Hindlimb muscle (tissue), 1 donor: Measurements from ENCODE around the gene VAMP1. TPM values are rescaled to one million over a fixed set of nuclear protein-coding genes. Genes with fewer than 3 reads are reported as not detected.

Source experiments
- DNase-seq: peaks from one replicate; pipeline ENCODE4 v3.0.0-alpha.2; 2013
- polyA plus RNA-seq: library from polyadenylated mRNA; unstranded; fragments of 120-200 nt; gene quantifications from one replicate; pipeline ENCODE4 v1.2.1, GENCODE V29; 2013; ENCODE audit not compliant: insufficient read length

The VAMP1 gene
- polyA plus RNA-seq, 1 donor: 11.9 TPM

DNA sequence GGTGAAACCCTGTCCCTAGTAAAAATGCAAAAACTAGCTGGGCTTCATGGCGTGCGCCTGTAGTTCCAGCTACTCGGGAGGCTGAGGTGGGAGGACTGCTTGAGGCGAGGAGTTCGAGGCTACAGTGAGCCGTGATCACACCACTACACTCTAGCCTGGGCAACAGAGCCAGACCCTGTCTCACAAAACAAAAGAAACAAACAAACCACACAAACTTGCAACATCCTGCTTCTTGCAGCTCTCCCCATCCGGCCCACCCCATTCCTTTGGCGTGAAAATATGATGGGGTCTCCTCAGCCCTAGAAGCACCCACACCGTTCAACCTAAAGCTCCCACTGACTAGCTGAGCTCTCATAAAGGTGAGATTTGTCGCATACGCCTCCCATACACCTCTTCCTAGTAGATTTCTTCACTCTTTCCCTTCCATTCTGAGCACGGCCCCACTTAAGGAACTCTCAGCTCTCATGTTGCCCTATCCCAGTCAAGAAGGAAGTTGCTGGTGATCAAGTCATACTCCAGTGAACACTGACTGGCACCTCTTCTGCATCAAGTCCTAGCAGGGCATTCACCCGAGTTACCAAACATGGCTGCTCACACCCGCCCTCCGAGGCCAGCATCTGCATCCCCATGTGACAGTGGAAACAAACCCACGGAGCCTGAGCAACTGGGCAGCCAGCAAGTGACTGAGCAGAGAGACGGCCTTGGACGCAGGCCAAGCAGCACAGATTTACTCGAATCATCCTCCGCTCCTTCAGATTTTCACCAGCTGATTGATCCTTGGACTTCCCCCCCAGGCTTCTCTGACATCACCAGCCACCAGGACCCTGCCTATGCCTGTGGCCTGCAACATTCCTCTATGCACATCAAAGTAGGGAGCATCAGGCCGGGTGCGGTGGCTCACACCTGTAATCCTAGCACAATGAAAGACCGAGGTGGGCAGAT is 44.6 kb downstream of the VAMP1 start:
- no peak for DNase-seq

DNA sequence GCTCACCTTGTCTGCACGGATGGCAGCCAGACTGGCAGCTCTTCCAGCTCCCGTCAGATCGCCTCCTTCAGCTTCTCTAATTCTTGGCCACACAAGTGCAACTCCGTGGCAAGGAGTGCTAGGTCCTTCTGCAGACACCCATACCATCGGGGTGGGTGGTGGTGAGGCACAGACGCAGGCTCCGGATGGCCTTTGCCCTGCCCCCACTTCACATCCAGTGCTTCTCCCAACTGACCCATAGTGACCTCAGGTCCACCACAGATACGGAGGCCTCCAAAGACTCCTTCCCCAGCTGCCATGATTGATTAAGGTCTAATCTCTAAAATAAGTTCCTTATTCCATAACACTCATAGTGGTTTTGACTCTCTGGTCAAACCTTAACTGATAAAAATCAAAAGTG is 45.6 kb downstream of the VAMP1 start:
- DNase-seq: no peak

DNA sequence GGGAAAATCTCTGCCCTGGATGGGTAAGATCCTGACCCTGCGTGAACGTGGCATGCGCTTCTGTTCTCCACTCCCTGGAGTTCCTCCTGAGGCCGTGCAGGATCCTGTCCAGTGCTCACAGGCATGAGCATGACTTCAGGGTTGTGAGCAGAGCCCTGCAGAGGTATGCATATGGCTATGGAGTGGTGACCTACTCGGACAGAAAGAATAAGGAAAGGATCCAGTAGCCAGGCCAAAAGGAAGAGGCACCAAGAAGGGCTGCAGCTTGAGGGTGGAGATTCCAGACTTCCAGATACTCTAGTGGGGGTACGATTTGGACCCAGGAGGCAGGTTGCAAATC is 46.5 kb downstream of the VAMP1 start:
- no peak for DNase-seq

DNA sequence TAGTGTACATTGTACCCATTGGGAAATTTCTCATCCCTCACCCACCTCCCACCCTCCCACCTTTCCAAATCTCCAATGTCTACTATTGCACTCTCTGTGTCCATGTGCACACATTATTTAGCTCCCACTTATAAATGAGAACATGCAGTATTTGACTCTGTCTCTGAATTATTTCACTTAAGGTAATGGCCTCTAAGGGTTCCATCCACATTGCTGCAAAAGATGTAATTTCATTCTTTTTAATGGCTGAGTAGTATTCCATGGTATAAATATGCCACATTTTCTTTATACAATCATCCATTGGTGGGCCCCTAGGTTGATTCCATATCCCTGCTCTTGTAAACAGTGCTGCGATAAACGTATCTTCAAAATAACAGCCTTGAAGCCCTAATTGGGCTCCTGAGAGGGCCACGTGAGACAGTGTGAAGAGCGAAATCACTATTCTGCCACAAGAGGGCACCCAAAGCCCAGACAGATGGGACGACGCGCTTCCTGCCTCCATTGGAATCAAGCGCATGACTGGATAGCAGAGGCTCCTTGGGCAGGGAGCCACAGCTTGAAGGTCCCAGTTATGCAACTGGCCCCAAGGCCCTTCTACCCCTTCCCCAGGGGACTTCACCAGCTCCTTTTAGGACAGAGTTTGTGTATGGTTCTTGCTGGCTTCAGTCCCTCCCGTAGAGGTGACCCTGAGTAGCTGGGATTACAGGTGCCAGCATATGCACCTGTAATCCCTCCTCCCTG is 47.0 kb downstream of the VAMP1 start:
- DNase-seq: peak; percentile 86

DNA sequence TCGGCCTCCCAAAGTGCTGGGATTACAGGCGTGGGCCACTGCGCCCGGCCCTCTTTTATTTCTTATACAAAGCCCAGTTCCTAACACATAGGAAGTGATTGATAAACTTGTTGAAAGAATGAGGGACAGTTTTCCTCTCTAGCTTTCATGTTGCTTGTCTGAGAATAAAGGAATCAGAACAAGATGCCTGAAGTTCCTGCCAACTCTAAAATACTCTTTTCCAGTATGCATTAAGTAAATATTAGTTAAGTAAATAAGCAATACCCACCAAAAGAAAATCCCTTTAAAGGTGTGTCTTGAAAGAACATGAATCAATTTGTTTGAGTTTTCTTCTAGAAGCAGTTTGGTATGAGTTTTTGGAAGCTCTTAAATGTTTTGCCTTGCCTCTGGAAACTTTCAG is 50.1 kb downstream of the VAMP1 start:
- DNase-seq: no peak

DNA sequence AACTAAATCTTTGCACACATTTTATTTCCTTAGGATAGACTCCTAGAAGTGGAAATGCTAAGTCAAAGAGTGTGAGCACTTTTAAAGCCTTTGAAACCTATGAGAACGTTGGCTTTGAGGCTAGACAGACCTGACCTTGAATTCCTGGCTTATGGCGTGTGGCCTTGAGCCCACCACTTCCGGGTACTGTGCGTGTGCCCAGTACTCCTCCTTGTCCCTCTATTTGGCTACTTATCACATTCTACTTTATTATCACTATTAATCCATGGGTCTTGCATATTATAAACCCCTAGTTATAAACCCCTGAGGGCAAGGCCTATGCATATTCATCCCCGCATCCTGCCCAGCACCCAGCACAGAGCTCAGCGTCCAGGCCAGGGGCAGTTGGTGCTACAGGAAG is 51.7 kb downstream of the VAMP1 start:
- DNase-seq: no peak

DNA sequence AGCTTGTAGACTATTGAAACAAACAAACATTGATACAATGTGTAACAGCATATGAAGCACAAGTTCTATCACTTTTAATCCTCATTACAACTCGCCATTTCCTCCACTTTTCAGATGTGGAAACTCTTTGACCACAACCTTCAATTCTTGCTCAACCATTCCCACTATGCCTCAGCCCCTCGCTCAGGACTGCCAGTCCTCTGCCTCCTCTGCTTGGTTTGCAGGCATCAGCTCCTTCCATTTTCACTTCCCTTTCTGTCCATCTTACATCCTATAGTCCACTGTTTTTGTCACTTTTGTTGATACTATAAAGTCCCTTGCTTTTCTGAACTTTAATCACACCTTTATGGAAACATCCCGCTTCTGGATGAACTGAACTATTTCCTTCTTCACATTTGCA is 53.9 kb downstream of the VAMP1 start:
- DNase-seq: no peak

Other genes with a start within 250 kb of the VAMP1 start
- gene PLEKHG6, start 160.0 kb downstream of the VAMP1 start, polyA plus RNA-seq: 1.7 TPM
- 86.3 TPM for gene TNFRSF1A, start 128.6 kb downstream of the VAMP1 start, polyA plus RNA-seq
- 0.49 TPM for gene SCNN1A, start 95.1 kb downstream of the VAMP1 start, polyA plus RNA-seq
- 53.9 TPM for gene LTBR, start 86.5 kb downstream of the VAMP1 start, polyA plus RNA-seq
- 0.71 TPM for gene CD27, start 25.7 kb downstream of the VAMP1 start, polyA plus RNA-seq
- gene TAPBPL, start 18.6 kb downstream of the VAMP1 start, polyA plus RNA-seq: 10.3 TPM
- 112 TPM for gene MRPL51, start 22.6 kb upstream of the VAMP1 start, polyA plus RNA-seq
- 36.9 TPM for gene NCAPD2, start 23.4 kb upstream of the VAMP1 start, polyA plus RNA-seq
- 5,261 TPM for gene GAPDH, start 63.8 kb upstream of the VAMP1 start, polyA plus RNA-seq
- gene IFFO1, start 85.4 kb upstream of the VAMP1 start, polyA plus RNA-seq: 41.0 TPM
- gene NOP2, start 97.6 kb upstream of the VAMP1 start, polyA plus RNA-seq: 25.7 TPM
- 174 TPM for gene CHD4, start 136.7 kb upstream of the VAMP1 start, polyA plus RNA-seq
- 2.4 TPM for gene LPAR5, start 165.3 kb upstream of the VAMP1 start, polyA plus RNA-seq
- 2.9 TPM for gene ACRBP, start 176.8 kb upstream of the VAMP1 start, polyA plus RNA-seq
- gene ING4, start 192.4 kb upstream of the VAMP1 start, polyA plus RNA-seq: 47.6 TPM
- 50.4 TPM for gene ZNF384, start 218.7 kb upstream of the VAMP1 start, polyA plus RNA-seq
- 2.4 TPM for gene PIANP, start 230.1 kb upstream of the VAMP1 start, polyA plus RNA-seq